AG04450 (cell line): ENCODE results near the gene CNIH3. TPM values are rescaled to one million over a fixed set of nuclear protein-coding genes. Genes with fewer than 3 reads are reported as not detected.

Experiments used
- CTCF ChIA-PET: fragments of 300-600, 350-600 bp; formaldehyde crosslinking; extraction: SDS; loops from one replicate; lab custom pipeline; 2022; ENCODE audit warnings: antibody characterized with exemption, inconsistent platforms; lab: Charles Lee
- POLR2A ChIA-PET: fragments of 350-600 bp; formaldehyde crosslinking; extraction: SDS; loops from one replicate; lab custom pipeline; 2021; ENCODE audit warnings: antibody characterized with exemption, inconsistent platforms; lab: Yijun Ruan, JAX
- DNase-seq: peaks from one replicate; pipeline ENCODE4 v3.0.0-alpha.2; 2011; ENCODE audit warnings: low read depth, low spot score
- H3K27ac ChIP-seq: one replicate; pipeline ENCODE4 v1.5.1; 2012; ENCODE audit warnings: low read depth, low read length, control low read depth
- H3K27me3 ChIP-seq: one replicate; pipeline ENCODE4 v1.6.0; 2012; ENCODE audit warnings: low read length; ENCODE audit not compliant: control insufficient read depth, insufficient read depth
- H3K4me3 ChIP-seq: 2 replicates; pipeline ENCODE4 v1.5.1; 2011; ENCODE audit warnings: mild to moderate bottlenecking, low read depth, low read length, control low read depth
- H3K9me3 ChIP-seq: 2 replicates; pipeline ENCODE4 v1.5.1; 2012; ENCODE audit warnings: low read length; ENCODE audit not compliant: control insufficient read depth, insufficient read depth
- polyA plus RNA-seq: library from polyadenylated mRNA; depleted of rRNA; stranded (reverse); fragments of >200 nt; gene quantifications from 2 replicates; pipeline ENCODE4 v1.2.3, GENCODE V29; 2011
- TF ChIP-seq, protein P1 (sequence below): IDR thresholded peaks from 2 replicates; pipeline ENCODE4 v1.5.1; 2011; ENCODE audit warnings: low read depth, low read length, control low read depth, inconsistent platforms

CNIH3 gene
- polyA plus RNA-seq, 1 experiment: 6.5 TPM

DNA sequence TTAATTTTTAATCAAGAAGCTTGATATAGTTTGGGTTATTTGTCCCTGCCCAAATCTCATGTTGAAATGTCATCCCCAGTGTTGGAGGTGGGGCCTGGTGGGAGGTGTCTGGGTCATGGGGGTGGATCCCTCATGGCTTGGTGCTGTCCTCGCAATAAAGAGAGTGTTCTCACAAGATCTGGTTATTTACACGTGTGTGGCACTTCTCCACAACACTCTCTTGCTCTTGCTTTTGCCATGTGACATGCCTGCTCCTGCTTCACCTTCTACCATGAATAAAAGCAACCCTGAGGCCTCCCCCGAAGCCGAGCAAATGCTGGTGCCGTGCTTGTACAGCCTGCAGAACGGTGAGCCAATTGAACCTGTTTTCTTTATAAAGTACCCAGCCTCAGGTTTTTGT, 2.6 kb upstream of the CNIH3 start:
- CTCF ChIA-PET: no interaction called here

DNA sequence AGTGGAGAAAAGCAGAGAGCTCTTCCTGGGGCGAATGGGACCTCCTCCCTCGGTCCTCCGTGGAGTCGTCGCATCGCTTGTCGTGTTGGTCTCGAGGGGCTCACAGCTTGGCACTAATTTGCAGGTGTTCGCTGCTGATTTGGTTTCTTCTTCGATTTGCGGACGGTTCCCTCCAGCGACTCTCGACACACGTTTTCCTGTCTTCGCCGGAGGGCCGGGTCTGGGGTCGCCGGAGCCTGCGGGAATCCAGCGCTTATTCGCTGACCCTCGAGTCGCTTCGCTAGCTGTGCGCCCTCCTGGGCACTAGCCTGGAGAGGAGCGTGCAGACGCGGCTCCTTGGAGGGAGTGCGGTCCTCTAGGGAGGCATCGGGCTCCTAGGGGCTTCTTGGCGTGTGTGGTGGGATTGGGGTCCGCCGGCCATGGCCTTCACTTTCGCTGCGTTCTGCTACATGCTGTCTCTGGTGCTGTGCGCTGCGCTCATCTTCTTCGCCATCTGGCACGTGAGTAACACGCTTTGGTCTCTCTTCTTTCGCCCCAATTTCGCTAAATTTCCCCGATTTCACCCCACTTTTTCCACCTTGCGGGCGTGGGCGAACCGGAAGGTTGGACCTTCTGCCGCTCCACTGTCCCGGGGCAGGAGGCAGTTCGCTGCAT, 766 bp downstream of the CNIH3 start:
- TF ChIP-seq, protein P1, sequence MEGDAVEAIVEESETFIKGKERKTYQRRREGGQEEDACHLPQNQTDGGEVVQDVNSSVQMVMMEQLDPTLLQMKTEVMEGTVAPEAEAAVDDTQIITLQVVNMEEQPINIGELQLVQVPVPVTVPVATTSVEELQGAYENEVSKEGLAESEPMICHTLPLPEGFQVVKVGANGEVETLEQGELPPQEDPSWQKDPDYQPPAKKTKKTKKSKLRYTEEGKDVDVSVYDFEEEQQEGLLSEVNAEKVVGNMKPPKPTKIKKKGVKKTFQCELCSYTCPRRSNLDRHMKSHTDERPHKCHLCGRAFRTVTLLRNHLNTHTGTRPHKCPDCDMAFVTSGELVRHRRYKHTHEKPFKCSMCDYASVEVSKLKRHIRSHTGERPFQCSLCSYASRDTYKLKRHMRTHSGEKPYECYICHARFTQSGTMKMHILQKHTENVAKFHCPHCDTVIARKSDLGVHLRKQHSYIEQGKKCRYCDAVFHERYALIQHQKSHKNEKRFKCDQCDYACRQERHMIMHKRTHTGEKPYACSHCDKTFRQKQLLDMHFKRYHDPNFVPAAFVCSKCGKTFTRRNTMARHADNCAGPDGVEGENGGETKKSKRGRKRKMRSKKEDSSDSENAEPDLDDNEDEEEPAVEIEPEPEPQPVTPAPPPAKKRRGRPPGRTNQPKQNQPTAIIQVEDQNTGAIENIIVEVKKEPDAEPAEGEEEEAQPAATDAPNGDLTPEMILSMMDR: no peak
- peaks cover 19% of the 10 kb centered on the region for H3K27me3 ChIP-seq
- H3K9me3 ChIP-seq: peaks cover 2% of the 10 kb centered on the region
- CTCF ChIA-PET: interaction anchor here (1.7 to 3.6 kb wide), 2 partner anchors 103 to 235 kb away, joined by 5 to 18 read pairs; no protein-coding TSS in a partner anchor
- POLR2A ChIA-PET: interaction anchor here (0.7 kb wide), 1 partner anchor 116 kb away, joined by 3 read pairs; no protein-coding TSS in a partner anchor
- H3K27ac ChIP-seq: no peak overlapping the region
- H3K4me3 ChIP-seq: peak overlapping the region; percentile 70
- no peak for DNase-seq

More for the DNA sequence above, 2.6 kb upstream of the CNIH3 start:
- Histone ChIP-seq H3K27ac (no peak overlapping the region), H3K9me3 (no peaks in the 10 kb centered on the region; the same call in 1 of the 2 replicates), H3K4me3 (no peak overlapping the region), H3K27me3 (peaks cover 16% of the 10 kb centered on the region)
- no peak for DNase-seq
- TF ChIP-seq, protein P1: no peak
- POLR2A ChIA-PET: no interaction called here

DNA sequence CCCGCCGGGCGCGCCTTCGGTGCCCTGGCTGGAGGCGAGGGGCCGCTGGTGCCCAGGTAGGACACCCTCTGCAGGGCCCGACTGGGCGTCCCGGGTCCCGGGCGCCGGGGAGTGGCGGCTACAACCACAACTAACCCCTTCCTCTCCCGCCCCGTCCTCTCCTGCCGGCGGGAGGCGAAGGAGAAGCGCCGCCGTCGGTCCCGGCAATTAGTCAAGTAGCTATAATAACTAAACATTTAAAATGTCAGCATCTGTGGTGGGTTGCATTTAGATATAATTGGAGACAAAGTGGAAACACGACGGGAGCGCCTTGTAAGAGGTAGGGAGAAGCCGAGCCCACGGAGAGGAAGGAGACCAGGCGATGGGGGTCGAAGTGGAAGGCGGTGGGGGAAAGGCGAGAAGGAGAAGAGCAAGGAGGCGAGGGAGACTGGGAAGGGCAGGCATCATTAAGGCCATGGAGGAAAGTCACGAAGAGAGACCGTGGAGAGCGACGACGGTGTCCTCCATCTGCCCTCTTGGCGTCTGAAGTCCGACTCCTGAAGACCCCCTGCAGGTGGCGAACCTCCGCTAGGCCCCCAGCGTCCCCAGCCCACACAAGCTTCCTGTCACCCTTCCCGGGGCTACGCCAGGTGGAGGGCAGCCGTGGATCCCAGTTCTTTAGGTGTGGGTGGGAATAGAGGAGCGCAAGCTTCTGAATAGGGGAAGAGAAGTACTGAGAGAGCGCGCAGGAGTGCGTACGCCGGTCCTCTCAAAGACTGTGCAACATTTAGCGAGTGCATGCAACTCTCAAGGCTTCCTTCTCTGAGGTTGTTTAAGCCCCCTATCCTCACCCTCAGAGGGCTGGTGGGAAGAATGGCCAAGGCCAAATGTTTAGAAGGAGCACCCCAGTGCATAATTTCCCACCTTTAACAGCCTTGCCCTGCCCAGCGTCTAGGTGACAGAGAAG, 1.6 kb downstream of the CNIH3 start:
- Histone ChIP-seq H3K27me3 (peaks cover 19% of the 10 kb centered on the region), H3K27ac (no peak overlapping the region), H3K4me3 (peak overlapping the region; percentile 70), H3K9me3 (peaks cover 2% of the 10 kb centered on the region)
- ChIA-PET CTCF (interaction anchor here (1.0 to 3.6 kb wide), 2 partner anchors 26 to 104 kb away, joined by 3 to 18 read pairs; no protein-coding TSS in a partner anchor), POLR2A (interaction anchor here (0.7 kb wide), 1 partner anchor 116 kb away, joined by 3 read pairs; no protein-coding TSS in a partner anchor)
- TF ChIP-seq, protein P1: no peak
- DNase-seq: no peak

DNA sequence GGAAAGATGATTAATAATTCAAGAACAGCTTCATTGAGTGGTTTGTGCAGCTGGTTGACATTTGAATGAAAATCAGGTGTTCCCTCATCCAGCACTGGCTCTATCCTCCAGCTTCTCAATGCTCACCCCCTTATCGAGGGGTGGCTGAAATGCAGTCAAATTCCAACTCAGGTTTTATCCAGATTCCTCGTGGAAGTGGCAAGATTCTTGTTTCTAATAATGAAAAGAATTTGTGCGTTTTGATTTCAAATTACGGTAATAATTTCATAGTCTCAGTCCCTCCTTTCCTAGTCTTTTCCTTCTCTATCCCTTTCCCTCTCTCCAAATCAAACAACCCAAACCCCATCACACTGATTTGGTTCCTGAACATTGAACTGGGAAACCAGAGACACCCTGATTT, 3.1 kb downstream of the CNIH3 start:
- Histone ChIP-seq H3K27ac (no peak overlapping the region), H3K9me3 (peaks cover 2% of the 10 kb centered on the region), H3K4me3 (peak overlapping the region; percentile 70), H3K27me3 (peaks cover 19% of the 10 kb centered on the region)
- ChIA-PET CTCF (interaction anchor here (1.2 to 3.6 kb wide), 2 partner anchors 25 to 106 kb away, joined by 3 to 18 read pairs; no protein-coding TSS in a partner anchor), POLR2A (no interaction called here)
- TF ChIP-seq, protein P1: no peak
- no peak for DNase-seq
